HG03159 (cell line): ENCODE data around the gene DEPDC5.
"Not testable (repeated sequence)": the region's sequence is repeated elsewhere in the genome, so short reads cannot be mapped to it uniquely, and the experiment has no call there.

Source experiments
- ATAC-seq: cut with Tn5 transposase; IDR thresholded peaks from one replicate; pipeline ENCODE4 v1.9.1; 2021; ENCODE audit warnings: mild to moderate bottlenecking, moderate library complexity; ENCODE audit not compliant: unreplicated experiment

The DEPDC5 gene

DNA sequence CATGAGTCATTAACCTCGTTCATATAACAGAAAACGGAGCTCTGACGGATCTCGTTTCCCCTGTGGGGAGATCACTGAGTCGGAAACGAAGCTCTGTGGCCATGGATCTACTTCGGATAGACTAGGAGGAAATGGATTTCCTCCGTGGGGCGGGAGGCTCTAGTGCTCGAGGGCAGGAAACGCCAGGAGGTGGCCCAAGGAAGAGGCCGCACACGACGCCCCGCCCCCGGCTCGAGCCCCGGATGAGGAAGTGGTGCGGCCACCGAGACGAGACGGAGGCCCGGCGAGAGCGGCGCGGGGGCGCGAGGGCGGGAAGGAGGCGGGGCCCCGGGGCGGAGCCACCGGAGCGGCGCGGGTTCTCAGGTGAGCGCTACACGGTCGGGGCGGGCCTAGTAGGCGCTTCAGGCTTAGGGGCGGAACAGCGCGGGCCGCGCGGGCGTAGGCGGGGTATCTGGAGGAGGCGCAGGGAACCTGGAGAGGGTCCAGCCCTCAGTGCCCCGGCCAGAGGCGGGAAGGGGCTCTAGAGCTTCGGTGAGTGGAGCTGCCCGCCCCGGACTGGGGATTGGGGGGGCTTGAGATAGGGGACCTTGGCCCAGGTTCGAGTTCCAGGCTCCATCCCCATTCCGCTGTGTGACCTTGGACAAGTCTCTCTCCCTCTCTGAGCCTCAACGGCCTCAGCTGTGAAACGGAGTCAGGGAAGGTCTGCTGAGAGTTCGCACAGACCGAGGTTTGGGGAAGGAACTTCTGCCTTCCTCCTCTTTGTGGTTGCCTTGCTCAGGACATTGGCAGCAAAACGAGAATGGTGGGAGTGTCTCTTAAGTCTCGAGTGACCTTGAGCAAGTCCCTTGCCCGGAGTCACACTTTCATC, at the start of gene DEPDC5:
Gene DEPDC5, plus strand, starts transcription at position 386 of the 868 bp plus-strand sequence. CDS start 903 bp downstream, outside the sequence.
- peak; percentile 68 for ATAC-seq

DNA sequence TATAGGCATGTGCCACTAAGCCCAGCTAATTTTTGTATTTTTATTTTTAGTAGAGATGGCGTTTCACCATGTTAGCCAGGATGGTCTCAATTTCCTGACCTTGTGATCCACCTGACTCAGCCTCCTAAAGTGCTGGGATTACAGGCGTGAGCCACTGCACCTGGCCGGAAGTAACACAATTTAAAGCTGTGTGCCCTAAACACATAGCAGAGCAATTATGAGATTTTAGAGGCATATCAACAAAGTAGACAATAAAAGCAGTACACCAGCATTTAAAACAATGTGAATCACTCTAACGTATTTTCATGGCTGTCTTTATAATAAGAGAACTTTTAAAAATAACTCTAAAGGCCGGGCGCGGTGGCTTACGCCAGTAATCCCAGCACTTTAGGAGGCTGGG, 46.3 kb upstream of the DEPDC5 start:
- ATAC-seq = no peak

DNA sequence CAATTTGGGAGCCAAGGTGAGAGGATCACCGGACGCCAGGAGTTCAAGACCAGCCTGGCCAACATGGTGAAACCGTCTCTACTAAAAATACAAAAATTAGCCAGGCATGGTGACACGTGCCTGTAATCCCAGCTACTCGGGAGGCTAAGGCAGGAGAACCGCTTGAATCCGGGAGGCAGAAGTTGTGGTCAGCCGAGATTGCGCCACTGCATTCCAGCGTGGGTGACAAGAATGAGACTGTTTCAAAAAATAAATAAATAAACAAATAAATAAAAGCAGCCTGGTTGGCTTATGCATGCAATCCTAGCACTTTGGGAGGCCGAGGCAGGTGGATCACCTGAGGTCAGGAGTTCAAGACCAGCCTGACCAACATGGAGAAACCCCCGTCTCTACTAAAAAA, 42.6 kb upstream of the DEPDC5 start:
- not testable (repeated sequence) for ATAC-seq

DNA sequence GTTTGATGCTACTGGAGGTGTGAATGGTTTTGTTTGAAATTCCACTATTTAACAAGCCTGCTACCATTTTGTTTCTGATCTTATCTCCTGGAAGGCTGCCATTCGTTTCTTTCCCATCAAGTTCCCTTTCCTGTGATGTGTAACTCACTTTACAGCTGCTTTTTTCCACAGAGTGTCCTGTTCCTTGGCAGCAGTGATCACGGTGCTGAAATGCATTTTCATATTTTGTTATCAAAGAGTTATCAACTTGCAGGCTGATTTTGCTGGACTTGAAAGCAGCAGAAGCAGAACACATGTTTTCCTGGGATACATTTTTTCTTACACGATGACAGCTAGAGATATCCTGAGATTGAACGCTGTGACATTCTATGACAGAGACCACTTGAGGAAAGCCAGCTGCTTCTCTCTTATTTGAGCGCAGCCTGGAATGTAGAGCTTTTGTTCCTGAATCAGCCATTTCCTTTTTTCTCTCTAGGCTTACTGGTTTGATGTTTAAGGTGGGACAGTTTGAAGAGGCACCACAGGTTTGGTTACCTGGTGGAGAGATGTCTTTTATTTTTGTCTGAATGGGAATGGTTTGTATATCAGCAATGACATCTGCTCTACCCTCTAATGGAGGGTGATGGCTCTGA, 38.6 kb upstream of the DEPDC5 start:
- ATAC-seq = no peak

DNA sequence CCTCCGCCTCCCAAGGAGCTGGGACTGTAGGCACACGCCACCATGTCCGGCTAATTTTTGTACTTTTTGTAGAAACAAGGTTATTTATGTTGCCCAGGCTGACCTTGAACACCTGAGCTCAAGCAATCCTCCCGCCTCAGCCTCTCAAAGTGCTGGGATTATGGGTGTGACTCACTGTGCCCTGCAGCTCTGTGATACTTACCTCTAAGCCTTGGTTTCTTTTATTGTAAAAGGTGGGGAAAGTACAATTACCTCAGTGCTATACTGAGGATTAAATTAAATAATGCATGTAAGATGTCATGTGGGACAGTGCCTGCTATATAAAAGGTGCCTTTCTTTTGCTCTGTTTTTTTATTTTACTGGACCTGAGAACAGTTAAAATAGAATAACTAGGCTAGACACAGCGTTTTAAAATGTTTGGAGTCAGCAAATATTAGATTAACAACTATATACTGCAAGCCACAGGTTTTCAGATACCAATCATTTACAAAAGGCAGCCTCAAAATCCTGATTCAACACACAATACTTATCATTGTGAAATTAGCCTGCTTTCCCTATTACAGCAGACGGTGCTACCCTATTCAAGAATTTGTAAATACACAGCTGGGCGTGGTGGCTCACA, 33.9 kb upstream of the DEPDC5 start:
- ATAC-seq = no peak

DNA sequence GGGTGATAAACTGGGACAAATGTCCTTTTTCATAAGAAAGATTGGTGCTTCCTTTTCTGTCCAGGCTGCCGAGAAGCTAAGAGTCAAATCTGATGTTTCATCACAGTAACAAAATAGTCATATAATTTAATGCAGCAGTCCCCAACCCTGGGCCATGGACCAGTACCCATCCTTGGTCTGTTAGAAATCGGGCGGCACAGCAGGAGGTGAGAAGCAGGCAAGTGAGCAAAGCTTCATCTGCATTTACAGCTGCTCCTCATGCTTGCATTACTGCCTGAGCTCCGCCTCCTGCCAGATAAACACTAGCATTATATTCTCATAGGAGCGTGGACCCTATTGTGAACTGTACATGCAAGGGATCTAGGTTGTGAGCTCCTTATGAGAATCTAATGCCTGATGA, 30.1 kb upstream of the DEPDC5 start:
- no peak for ATAC-seq

DNA sequence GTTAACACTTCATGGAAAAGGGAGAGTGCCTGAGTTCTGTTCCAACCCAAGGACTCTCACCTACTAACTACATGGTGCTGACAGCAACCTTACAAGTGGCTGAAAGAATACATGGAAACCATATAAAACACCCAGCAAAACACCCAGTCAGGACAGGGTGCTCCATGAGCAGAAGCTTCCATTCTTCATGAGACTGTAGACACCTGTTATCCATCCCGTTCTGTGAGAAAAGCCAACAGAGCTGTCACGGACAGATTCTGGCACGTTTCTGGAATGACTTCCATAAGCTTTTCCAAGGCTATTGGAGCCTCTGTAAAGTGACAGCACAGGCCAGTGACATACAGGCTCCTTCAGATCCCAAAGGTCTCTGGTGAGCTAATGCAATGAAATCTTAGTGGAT, 27.1 kb upstream of the DEPDC5 start:
- no peak for ATAC-seq

DNA sequence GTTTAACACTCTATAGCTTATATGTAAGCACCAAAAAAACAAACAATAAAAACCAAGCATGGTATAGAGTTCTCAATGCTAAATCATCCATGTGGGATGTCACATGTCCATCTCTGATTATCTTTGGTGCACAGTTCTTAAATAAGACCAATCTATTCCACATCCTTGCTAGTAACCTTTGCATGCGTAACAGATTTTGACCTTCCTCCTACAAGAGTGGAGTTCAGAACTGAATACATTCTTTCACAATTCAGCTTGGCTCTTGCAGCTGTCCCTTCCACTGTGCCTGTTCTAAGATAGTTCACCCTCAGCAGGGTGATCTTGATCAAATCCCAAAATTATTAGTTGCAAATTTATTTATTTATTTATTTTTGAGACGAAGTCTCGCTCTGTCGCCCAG, 25.0 kb upstream of the DEPDC5 start:
- no peak for ATAC-seq

DNA sequence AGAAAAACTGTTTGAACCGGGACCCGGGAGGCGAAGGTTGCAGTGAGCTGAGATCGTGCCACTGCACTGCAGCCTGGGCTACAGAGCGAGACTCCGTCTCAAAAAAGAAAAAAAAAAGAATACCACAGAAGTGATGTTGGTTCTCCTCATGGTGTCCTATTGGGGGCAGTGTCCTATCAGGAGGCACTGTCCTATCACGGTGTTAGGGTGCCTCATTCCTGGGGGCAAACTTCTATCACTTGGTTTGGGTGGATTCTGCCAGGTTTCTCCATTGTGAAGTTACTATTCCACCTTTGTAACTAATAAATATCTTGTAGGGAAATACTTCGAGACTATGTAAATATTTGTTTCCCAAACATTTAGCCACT, 23.5 kb upstream of the DEPDC5 start:
- ATAC-seq = no peak

DNA sequence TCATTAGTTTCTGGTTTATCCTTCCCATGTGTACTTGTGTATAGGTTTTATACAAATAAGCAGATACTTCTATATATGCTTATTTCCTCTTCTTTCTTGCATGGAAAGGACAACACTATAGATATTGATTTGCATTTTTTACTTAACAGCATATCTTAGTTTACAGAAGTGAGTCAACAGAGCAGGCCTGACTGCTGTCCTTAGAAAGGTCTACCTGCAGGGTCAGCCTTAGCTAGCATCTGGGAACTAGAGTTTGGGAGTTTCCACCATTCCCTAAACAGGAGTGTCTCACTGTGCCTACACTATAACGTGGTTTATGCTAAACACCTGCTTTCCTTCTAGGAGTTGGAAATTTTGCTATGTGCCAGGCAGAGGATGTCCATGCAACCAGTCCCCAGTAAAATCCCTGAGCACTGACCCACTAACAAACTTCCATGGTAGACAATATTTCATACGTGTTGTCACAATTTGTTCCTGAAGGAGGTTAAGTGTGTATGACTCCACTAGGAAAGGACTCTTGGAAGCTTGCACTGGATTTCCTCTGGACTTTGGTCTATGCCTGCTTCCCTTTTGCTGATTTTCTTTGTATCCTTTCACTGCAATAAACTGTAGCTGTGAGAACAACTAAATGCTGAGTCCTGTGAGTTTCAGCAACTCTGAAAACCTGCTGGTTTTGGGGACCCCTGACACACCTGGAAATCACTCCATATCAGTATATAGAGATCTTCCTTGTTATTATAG, 21.6 kb upstream of the DEPDC5 start:
- no peak for ATAC-seq

DNA sequence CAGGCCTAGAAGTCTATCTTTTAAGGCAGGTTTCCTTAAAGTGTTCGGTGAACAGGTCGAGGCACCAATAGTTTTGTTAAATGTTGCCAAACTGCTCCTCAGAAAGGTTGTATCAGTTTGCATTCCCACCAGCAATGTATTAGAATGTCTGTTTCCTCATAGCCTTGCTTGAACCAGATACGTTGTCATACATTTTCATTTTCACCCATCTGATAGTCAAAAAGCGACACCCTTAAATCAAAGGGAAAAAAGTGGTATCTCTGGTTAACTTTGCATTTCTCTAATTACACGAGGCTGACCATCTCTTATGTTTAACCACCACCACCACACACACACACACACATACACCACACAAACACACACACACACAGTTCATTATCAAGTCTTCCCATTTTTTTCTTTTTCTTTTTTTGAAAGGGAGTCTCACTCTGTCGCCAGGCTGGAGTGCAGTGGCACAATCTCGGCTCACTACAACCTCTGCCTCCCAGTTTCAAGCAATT, 20.2 kb upstream of the DEPDC5 start:
- no peak for ATAC-seq

DNA sequence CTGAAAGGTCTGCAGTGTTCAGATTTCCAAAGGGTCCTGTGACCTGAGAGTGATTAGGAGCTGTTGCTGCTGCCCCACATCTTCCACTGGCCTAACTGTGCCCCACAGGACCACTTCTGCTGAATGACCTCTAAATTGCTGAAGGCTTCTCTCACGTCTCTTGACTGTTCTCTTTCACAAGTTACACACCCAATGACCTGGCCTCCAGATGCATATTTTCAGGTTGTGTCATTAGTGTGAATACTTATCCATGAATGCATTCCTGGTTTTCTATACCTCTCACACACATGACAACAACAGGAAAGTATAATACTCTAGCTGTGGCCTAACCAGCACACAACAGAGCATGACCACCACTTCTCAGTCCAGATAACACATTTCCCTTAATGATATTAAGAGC, 19.3 kb upstream of the DEPDC5 start:
- ATAC-seq = no peak

DNA sequence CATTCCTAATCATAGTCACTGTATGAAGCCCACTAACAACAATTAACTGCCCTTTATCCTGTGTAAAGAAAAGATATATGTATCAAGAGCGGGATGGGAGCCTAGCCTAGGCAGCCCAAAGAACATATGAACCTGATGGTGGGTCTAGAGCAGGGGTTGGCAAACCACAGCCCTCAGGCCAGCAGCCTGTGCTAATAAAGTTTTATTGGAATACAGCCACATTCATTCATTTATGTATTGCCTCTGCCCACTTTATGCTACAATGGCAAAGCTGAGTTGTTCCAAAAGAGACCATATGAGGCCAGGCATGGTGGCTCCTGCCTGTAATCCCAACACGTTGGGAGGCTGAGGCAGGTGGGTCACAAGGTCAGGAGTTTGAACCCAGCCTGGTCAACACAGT, 17.4 kb upstream of the DEPDC5 start:
- ATAC-seq = no peak

DNA sequence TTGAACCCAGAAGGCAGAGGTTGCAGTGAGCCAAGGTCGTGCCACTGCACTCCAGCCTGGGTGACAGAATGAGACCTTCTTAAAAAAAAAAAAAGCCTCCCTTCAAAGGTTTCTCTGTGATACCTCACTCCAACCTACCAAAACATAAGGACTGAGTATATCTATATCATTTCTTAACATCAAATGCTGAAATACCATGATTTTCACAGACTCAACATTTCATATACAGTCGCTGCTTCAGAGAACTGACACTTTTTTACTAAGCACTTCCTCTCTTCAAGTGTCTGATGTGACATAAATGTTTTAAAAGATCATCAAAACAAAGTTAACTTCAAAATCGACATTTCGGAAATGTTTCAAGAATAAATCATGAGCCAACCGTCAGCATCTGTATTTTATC, 15.9 kb upstream of the DEPDC5 start:
- ATAC-seq = no peak

DNA sequence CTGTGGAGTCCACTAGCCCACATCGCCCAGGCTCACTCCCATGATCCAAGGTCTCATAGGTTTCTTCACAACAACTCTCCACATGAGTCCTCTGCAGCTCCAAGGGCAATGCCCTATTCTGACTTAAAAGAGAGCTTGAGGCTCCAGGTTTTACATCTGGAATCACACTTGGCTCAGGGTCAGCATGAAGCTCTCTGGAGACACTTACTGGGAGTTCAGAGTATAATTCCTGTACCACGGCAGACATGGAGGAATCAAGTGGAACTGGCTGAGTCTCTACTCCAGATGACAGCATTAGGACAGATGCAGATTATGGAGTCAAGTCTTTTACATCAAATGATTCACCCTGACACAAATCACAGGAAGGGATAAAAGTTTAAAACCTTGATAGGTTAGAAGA, 15.3 kb upstream of the DEPDC5 start:
- no peak for ATAC-seq

DNA sequence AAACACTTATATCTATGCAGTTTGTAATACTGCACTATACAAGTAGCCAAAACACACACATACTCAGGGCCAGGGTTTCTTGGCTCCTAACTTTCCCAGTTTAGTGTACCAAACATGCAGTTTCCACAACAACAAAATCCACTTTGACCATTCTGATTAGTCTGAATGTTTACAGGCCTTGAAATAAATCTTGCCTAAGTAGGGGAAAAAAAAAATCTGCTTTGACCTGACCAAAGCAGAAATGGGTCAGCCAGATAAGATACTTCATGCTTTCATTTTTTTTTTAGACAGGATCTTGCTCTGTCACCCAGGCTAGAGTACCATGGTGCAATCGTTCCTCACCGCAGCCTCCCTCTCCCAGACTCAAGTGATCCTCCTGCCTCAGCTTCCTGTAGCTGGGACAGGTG, 14.0 kb upstream of the DEPDC5 start:
- no peak for ATAC-seq

DNA sequence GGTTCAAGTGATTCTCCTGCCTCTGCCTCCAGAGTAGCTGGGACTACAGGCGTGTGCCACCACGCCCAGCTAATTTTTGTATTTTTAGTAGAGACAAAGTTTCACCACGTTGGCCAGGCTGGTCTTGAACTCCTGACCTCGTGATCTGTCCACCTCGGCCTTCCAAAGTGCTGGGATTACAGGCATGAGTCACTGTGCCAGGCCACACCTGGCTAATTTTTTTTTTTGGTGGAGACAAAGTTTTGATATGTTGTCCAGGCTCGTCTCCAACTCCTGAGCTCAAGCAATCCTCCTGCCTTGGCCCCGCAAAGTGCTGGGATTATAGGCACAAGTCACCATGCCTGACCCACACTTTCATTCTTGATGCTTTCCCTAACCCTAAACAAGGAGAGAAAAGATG, 13.5 kb upstream of the DEPDC5 start:
- not testable (repeated sequence) for ATAC-seq

DNA sequence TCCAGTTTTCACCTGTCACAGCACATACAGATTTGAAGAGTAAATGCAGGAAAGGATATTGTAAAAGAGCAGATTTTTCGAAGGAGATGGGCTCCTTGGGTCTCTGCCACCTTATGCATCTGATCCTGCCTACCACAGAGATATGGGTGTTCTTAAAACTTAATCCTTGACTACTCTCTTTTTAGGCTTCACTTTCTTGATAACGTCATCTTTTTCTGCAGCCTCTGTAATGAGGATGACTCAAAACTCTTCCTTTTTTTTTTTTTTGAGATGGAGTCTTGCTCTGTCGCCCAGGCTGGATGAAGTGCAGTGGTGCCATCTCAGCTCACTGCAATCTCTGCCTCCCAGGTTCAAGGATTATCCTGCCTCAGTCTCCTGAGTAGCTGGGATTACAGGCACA, 11.7 kb upstream of the DEPDC5 start:
- ATAC-seq = no peak

DNA sequence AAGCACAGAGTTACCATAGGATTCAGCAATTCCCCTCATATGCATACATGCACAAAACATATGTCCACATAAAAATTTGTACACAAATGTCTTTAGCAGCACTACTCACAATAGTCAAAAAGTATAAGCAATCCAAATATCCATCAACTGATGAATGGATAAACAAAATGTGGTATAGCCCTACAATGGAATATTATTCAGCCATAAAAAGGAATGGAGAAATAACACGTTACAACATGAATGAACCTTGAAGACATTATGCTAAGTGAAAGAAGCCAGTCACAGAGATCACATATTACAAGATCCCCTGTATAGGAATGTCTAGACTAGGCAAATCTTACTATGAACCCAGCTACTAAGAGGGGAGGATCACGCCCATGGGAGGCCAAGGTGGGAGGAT, 11.1 kb upstream of the DEPDC5 start:
- ATAC-seq = no peak

DNA sequence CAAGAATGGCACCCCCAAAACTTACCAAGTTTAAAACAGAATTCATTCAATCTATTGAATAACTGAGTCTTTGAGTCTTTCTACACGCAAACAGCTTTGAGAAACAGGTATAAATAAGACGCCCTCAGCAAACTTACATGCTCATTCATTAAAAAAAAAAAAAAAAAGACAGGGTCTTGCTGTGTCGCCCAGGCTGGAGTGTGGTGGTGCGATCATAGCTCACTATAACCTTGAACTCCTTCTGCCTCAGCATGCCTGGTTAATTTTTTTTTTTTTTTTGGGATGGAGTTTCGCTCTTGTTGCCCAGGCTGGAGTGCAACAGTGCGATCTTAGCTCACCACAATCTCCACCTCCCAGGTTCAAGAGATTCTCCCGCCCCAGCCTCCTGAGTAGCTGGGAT, 9.9 kb upstream of the DEPDC5 start:
- no peak for ATAC-seq

DNA sequence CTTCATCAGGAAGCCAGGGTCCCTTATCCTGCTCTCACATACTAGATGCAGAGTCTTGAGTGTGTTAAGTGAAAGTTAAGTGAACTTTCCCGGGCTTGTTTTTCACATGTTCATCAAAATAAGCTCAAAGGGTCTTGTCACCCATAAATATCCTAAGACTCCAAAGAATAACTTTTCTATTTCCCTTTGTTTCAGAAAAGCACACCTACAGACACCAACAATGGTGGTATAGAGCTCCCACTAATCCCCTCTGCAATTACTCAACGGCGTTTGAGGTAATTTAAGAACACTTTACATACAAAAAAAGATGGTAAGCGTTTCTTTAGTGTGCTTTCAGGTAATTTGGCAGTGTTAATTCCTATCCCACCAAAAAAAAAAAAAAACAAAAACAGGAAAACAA, 6.4 kb upstream of the DEPDC5 start:
- ATAC-seq = no peak
